ENCODE measurements around the gene RPL13A. TPM values are rescaled to one million over a fixed set of nuclear protein-coding genes. Genes with fewer than 3 reads are reported as not detected.

RPL13A gene
- polyA plus RNA-seq, 1 experiment = 2,322 TPM

DNA sequence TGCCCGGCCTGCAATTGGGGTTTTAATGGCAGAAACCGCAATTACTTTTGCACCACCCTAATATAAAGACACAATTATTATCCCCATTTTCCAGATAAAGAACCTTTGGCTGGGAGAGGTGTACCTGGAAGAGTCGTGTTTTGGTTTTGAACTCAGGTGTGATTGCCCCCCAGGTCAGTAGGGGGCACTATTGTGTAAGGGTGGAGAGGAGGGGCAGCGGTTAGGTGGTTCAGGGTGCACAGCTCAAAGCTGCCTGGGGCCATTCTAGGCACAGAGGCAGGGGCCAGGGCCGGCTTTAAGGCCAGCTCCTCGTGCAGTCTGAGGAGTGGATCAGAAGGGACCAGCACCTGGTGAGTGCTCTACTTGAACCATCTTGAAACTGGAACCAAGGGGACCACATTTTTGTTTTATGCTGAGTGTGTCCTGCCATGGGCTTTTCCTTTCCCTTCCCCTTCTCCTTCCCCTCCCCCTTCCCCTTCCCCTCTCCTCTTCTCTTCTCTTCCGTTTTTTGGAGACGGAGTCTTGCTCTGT is 19.2 kb downstream of the RPL13A start:
- POLR2A ChIA-PET = interaction anchor here (0.5 kb wide), 1 partner anchor 21 kb away, joined by 4 read pairs; the partner anchor contains the start of gene RCN3
- no peaks in the 10 kb centered on the region for H3K27me3 ChIP-seq (ENCODE audit: control insufficient read depth, insufficient read depth, low read length)
- CTCF ChIA-PET = interaction anchor here (0.6 to 8.4 kb wide), 11 partner anchors 9 to 229 kb away, joined by 3 to 151 read pairs (median 4); partner anchors contain the start of genes NOSIP, PRMT1, PRRG2 and RCN3
- H3K4me3 ChIP-seq (ENCODE audit: low read depth, low read length) = no peak overlapping the region
- H3K36me3 ChIP-seq (ENCODE audit: control insufficient read depth, insufficient read depth, low read length) = no peaks in the 10 kb centered on the region
- TF ChIP-seq, protein P1, sequence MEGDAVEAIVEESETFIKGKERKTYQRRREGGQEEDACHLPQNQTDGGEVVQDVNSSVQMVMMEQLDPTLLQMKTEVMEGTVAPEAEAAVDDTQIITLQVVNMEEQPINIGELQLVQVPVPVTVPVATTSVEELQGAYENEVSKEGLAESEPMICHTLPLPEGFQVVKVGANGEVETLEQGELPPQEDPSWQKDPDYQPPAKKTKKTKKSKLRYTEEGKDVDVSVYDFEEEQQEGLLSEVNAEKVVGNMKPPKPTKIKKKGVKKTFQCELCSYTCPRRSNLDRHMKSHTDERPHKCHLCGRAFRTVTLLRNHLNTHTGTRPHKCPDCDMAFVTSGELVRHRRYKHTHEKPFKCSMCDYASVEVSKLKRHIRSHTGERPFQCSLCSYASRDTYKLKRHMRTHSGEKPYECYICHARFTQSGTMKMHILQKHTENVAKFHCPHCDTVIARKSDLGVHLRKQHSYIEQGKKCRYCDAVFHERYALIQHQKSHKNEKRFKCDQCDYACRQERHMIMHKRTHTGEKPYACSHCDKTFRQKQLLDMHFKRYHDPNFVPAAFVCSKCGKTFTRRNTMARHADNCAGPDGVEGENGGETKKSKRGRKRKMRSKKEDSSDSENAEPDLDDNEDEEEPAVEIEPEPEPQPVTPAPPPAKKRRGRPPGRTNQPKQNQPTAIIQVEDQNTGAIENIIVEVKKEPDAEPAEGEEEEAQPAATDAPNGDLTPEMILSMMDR (IDR thresholded peaks at IDR 0.05; ENCODE audit: insufficient read depth, low read depth, low read length) = peak; percentile 82
- DNase-seq (ENCODE audit: low read depth) = no peak

DNA sequence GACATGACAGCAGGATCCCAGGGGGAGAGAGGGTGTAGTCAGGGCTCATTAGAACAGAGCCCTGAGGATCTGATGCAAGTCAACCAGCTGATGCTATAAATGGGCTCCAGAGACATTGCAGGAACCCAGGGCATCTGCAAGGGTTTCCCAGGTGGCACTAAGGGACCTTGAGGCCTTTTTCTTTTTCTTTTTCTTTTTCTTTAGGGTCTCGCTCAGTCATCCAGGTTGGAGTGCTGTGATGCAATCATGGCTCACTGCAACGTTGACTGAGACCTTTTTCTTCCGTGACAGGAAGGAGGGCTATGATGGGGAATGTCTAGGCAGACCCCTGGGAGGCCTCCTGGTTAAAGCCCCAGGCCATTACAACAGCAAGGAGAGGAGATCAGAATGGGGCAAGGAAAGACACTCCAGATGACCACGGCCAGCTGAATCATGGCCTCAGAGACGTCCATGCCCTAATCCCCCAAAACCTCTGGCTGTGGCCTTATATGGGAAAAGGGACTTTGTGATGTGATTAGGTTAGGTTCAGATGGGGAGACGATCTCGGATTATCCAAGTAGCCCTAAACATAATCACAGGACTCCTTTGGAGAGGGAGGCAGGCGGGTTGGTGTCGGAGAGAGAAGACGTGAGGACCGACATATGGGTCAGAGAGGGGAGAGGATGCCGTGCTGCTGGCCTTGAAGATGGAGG is 20.5 kb downstream of the RPL13A start:
- Histone ChIP-seq H3K36me3 (ENCODE audit: control insufficient read depth, insufficient read depth, low read length) (no peaks in the 10 kb centered on the region), H3K4me3 (ENCODE audit: low read depth, low read length) (no peak overlapping the region), H3K27me3 (ENCODE audit: control insufficient read depth, insufficient read depth, low read length) (no peaks in the 10 kb centered on the region)
- CTCF ChIA-PET = interaction anchor here (1.7 to 8.4 kb wide), 3 partner anchors 41 to 73 kb away, joined by 5 to 151 read pairs (median 7); partner anchors contain the start of genes NOSIP and PRRG2
- TF ChIP-seq, protein P1 (IDR thresholded peaks at IDR 0.05; ENCODE audit: insufficient read depth, low read depth, low read length) = no peak
- POLR2A ChIA-PET = interaction anchor here (0.6 kb wide), 1 partner anchor 1300 kb away, joined by 4 read pairs; no protein-coding TSS in a partner anchor
- no peak for DNase-seq (ENCODE audit: low read depth)

DNA sequence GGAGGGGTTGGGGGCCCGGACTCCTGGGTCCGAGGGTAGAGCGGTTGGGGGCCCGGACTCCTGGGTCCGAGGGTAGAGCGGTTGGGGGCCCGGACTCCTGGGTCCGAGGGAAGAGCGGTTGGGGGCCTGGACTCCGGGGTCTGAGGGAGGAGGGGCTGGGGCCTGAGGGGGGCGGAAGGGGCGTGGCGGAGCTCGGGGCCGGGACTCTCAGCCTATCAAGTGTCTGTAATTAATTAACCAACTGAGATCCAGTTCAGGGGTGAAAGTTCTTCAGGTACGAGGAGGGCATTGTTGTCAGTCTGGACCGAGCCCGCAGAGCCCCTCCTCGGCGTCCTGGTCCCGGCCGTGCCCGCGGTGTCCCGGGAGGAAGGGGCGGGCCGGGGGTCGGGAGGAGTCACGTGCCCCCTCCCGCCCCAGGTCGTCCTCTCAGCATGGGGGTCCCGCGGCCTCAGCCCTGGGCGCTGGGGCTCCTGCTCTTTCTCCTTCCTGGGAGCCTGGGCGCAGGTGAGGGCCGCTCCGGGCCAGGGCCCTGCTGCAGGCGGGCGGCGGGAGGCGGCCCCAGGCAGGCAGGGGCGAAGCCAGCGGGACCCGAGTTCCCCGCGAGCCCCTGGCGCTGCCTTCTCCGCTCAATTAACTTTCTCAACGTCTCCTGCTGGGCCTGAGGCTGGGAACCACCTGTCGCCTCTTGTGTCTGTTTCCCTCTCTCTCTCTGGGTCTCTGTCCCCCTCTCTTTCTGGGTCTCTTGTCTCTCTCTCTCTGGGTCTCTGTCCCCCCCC is 25.8 kb downstream of the RPL13A start:
- ChIA-PET POLR2A (interaction anchor here (0.7 kb wide), 1 partner anchor 10 kb away, joined by 5 read pairs; no protein-coding TSS in a partner anchor), CTCF (interaction anchor here (0.6 to 2.8 kb wide), 6 partner anchors 9 to 159 kb away, joined by 3 to 11 read pairs (median 4); partner anchors contain the start of gene RCN3)
- no peaks in the 10 kb centered on the region for H3K27me3 ChIP-seq (ENCODE audit: control insufficient read depth, insufficient read depth, low read length)
- H3K4me3 ChIP-seq (ENCODE audit: low read depth, low read length) = peak overlapping the region; percentile 67
- DNase-seq (ENCODE audit: low read depth) = no peak
- TF ChIP-seq, protein P1 (IDR thresholded peaks at IDR 0.05; ENCODE audit: insufficient read depth, low read depth, low read length) = no peak
- H3K36me3 ChIP-seq (ENCODE audit: control insufficient read depth, insufficient read depth, low read length) = no peaks in the 10 kb centered on the region

DNA sequence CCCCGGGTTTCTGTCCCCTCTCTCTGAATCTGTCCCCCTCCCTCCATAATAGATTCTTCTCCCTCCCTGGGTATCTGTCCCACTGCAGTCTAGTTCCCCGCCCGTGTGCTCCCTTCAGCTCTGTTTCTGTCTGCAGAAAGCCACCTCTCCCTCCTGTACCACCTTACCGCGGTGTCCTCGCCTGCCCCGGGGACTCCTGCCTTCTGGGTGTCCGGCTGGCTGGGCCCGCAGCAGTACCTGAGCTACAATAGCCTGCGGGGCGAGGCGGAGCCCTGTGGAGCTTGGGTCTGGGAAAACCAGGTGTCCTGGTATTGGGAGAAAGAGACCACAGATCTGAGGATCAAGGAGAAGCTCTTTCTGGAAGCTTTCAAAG is 26.3 kb downstream of the RPL13A start:
- ChIA-PET CTCF (interaction anchor here (0.6 to 2.8 kb wide), 6 partner anchors 10 to 159 kb away, joined by 3 to 11 read pairs (median 4); partner anchors contain the start of gene RCN3), POLR2A (no interaction called here)
- H3K27me3 ChIP-seq (ENCODE audit: control insufficient read depth, insufficient read depth, low read length) = no peaks in the 10 kb centered on the region
- peak overlapping the region; percentile 67 for H3K4me3 ChIP-seq (ENCODE audit: low read depth, low read length)
- no peak for DNase-seq (ENCODE audit: low read depth)
- H3K36me3 ChIP-seq (ENCODE audit: control insufficient read depth, insufficient read depth, low read length) = no peaks in the 10 kb centered on the region
- TF ChIP-seq, protein P1 (IDR thresholded peaks at IDR 0.05; ENCODE audit: insufficient read depth, low read depth, low read length) = no peak

Measured in BJ (cell line).